ENCODE measurements around the gene CCDC57. TPM values are rescaled to one million over a fixed set of nuclear protein-coding genes. Genes with fewer than 3 reads are reported as not detected.
"Not testable (repeated sequence)": the region's sequence is repeated elsewhere in the genome, so short reads cannot be mapped to it uniquely, and the experiment has no call there.

Gene CCDC57
- total RNA-seq, 2 donors from 2014 or later, result 29.6 to 53.4 TPM

DNA sequence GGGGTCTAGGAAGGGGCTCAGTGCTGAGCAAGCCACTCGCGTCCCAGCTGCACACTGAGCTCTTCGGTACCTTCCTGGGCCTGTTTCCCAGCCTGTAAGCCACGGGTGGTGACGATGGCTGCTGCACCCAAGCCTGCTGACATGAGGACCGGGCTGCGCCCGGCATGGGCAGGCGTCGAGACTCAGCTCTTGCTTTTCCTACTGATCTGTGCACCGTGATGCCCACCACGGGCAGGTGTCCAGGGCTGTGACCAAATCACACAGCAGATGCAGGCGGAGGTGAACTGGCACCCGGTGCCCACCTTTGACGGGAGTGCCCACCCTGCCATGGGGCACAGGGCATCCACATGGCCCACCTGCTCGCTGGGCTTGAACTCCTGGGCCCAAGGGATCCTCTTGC lies 17.9 kb downstream of the CCDC57 start:
- intact Hi-C loops (cut with DNase I, micrococcal nuclease), result no loop called here
- no peak for ATAC-seq
- DNase-seq, result no peak

DNA sequence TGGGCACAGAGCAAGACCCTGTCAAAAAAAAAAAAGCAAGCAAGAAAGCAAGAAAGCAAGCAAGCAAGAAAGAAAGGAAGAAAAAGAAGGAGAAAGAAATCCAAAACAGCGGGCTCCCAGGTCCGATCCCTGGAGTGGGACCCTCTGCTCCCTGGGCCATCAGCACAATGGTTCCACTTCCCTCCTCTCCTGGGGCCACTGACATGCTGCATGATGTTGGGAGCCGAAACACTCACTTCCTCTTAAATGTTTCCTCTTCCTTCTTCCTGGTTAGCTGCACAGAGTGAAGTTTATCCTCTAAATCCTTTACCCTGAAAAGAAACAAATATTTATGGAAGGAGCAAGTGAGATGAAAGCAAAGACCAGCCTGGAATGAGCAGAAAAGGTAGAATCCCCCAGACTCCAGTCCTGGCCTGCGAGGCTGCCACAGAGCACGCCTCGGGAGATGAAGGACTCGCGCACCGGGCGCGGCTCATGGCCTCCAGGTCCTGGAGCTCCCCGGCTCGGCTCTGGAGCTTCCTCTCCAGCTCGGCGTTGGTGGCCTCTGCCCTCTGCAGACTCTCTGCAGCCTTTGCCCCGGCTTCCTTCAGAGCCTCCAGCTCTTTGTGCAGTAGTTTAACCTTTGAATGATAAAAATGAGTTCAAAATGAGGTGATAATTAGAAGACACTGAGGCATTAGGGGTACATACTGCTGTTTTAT lies 19.0 kb downstream of the CCDC57 start:
- intact Hi-C loops (cut with DNase I, micrococcal nuclease), result no loop called here
- ATAC-seq, result peak; percentile 87
- DNase-seq, result peak; percentile 74 to 80

DNA sequence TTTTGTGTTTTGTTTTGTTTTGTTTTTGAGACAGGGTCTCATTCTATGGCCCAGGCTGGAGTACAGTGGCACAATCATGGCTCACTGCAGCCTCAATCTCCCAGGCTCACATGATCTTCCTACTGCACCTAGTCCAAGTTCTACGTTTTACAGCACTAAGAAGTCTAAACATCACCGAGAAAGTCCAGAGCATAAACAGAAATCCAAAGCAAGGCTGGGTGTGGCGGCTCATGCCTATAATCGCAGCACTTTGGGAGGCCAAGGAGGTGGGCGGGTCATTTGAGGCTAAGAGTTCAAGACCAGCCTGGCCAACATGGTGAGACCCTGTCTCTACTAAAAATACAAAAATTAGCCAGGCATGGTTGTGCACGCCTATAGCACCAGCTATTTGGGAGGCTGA lies 19.6 kb downstream of the CCDC57 start:
- DNase-seq, result peak in 1 of 2 donors; percentile 54
- peak; percentile 72 for ATAC-seq
- intact Hi-C loops (cut with DNase I, micrococcal nuclease), result not testable (repeated sequence)

DNA sequence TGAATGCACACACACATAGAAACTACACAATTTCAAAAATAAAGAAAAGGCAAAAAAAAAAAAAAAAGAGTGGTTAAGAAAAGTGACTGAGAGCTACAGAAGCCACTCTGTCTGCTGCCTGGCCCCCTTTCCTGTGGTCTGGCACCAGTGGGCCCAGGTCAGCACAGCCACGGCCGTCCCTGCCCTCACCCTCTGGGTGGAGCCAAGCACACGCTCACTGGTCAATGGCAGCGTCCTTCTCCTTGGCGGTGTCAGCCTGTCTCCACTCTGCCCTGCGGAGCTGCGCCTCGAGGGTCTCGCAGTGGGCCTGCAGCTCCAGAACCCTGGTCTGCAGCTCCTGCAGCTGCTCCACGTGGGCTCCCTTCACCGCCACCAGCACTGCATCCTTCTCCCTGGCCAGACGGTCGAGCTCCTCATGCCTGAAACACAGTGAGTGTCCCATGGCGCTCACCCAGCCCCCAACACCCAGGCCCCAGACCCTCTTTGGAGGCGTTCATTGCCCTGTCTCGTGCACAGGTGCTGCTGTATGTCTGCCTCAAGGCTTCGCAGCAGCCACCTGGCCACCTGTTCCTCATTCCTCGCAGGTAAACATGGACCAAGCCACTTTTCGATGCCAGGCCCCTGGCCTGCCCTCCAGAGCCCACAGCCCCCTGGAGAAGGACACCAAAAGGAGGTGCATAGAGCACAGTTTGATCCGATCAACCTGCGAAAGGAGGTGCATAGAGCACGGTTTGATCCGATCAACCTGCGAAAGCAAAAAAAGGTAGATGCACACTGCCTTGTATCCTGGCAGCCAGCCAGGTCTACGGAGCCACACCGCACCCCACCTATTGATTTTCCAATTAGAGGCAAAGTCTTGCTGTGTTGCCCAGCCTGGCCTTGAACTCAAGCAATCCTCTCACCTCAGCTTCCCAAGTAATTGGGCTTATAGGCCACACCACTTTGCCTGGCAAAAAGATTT lies 24.4 kb downstream of the CCDC57 start:
- intact Hi-C loops (cut with DNase I, micrococcal nuclease), result no loop called here
- ATAC-seq, result no peak
- DNase-seq, result no peak

DNA sequence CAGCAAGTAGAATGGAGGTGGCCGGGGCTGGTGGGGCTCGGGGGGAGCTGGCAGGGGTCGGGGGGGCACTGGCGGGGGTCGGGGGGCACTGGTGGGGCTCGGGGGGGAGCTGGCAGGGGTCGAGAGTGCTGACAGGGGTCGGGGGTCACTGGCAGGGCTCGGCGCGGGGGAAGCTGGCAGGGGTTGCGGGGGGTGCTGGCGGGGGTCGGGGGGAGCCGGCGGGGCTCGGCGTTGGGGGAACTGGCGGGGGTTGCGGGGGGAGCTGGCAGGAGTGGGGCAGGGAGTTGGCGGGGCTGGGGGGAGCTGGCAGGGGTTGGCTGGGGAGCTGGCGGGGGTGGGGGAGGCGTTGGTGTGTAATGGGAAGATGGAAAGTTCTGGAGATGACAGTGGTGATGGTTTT lies 25.1 kb downstream of the CCDC57 start:
- intact Hi-C loops (cut with DNase I, micrococcal nuclease), result no loop called here
- ATAC-seq, result no peak

DNA sequence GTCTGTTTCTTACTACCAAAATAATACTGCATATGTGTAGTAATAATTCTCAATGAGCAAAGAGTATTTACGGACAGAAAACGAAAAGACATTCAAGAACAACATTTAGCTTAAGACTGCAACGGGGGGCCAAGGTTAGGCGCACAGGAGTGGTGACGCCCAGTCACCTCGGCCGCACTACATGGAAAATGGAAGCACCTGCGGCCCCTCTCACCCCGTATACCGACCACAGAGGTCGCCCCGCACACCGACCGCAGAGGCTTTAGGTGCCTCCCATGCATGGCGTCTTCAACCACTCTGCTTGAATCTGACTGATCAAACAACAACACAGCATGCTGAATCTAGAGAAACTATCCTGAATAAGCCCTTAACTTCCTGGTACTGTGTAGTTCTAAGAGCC lies 26.4 kb downstream of the CCDC57 start:
- ATAC-seq (no peak), DNase-seq (no peak)
- intact Hi-C loops (cut with DNase I, micrococcal nuclease), result no loop called here

More for the DNA sequence above, 25.1 kb downstream of the CCDC57 start:
- DNase-seq, result no peak

DNA sequence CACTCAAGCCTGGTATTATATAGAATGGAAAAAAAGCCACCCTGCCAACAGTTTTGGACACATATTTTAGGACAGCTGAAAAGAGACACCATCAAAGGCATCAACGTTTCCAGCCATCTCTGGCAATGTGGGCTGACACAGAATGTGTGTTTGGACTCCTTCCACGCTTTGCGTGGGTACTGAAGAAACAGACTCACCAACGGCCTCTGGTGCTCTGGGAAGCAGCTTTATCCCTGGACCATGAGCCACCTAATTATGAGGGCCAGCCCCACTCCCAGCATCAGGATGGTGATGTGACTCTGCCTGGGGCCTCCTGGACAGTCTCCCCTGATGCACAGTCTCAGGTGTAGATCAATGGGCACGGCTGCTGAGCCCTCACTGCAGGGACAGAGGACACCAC lies 27.9 kb downstream of the CCDC57 start:
- DNase-seq (no peak), ATAC-seq (no peak)
- intact Hi-C loops (cut with DNase I, micrococcal nuclease), result no loop called here

DNA sequence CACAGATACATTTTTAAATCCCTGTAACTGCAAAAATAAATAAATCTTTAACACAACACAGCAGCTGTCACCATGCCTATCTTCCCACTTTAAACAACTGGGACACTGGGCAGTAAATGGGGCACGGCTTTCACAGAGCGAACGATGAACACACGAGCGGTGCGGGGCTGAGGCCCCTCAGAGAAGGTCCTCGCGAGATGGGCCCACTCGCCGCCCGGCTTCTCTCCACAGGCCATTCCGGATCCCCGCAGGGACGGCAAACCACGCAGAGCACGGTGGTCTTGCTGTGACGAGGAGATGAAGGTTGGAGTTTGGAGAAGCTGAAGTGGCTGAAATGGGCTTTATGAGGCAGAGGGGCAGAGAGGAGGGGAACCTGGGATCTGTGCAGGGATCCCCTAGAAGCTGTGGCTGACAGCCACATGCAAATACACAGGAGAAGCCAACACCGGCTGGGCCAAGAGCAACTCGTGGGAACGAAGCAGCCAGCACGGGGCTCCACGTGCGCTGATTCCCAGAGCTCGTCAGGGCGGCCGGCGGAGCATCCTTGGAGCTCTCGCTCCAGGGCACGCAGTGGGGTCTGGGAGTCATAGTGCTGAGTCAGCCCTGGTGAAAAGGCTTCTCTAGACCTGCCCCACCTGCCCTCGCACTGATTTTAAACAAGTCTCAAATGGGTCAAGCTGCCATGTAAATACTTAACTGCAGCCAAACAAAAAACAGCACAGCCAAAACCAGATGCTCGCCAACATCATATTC lies 31.7 kb downstream of the CCDC57 start:
- intact Hi-C loops (cut with DNase I, micrococcal nuclease), result no loop called here
- ATAC-seq, result no peak
- DNase-seq, result no peak

DNA sequence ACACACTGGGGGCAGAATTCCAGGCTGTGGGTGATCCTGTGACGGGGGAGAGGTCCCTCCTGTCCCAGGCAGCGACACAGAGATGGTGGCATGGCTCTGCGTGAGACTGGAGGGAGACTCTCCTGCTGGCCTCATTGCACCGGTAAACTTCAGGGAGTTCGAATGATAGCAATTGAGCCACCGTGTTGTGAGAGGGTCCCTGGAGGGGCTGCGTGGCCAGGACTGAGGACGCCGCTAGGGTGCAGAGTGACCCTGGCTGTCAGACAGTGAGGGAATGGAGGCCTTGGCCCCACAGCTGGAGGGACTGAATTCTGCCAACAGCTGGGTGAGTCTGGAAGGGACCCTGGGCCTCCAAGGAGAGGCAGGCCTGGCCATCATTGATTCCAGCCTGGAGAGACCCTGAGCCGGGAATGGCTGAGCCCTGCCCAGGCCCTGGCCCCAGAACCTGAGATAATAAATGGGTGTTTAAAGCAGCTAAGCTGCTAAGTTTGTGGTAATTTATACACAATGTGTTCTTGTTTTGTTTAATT lies 32.6 kb downstream of the CCDC57 start:
- ATAC-seq (no peak), DNase-seq (no peak)
- intact Hi-C loops (cut with DNase I, micrococcal nuclease), result no loop called here

DNA sequence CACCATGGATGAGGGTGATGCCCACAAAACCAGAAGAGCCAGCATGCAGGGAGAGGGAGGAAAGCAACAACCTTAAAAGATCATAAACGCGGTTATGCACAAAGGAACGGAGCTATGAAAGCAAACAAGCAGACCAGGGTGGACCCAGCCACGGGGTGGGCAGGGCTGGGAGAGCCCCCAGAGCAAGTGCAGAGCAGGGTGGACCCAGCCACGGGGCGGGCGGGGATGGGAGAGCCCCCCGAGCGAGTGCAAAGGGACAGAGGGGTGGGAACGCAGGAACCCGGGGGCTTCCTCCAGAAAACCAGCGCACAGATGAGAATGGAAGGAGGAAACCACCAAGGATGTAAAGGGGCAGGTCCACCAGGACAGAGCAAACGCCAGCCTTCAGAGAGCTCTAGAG lies 33.2 kb downstream of the CCDC57 start:
- no peak for ATAC-seq
- intact Hi-C loops (cut with DNase I, micrococcal nuclease), result no loop called here
- DNase-seq, result no peak

DNA sequence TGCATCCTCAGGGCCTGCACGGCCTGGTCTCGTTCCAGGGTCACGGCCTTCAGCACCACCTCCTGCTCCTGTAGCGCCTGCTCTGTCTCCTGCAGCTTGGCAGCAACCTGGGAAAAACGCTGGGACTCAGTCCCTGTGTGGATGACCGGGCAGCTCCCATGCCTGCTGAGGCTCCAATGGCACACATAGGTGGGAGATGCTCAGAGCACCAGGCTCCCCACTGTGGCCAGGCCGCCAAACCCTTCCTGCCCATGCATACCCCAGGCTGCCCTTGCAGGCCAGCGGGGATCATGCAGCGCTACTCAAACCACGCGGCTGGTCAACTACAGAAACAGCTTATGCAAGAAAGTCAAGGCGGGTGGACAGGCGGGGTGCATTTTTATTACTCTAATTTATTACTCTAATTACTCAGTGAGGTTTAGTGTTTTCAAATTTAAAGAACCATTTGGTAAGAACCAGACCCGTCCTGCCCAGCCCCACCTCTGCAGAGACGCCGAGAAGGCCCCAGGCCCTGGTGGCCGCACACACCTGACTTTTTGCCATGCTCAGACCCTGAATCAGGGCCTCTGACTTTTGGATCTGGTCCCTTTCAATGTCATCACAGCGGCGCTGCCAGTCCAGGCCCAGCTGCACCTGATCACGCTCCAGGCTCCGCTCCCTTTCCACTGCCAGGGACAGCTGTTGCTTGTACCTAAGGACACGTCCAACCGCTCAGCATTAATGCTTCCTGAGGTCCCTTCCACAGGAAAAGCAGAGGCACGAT lies 34.0 kb downstream of the CCDC57 start:
- DNase-seq, result no peak
- ATAC-seq, result no peak
- intact Hi-C loops (cut with DNase I, micrococcal nuclease), result no loop called here

DNA sequence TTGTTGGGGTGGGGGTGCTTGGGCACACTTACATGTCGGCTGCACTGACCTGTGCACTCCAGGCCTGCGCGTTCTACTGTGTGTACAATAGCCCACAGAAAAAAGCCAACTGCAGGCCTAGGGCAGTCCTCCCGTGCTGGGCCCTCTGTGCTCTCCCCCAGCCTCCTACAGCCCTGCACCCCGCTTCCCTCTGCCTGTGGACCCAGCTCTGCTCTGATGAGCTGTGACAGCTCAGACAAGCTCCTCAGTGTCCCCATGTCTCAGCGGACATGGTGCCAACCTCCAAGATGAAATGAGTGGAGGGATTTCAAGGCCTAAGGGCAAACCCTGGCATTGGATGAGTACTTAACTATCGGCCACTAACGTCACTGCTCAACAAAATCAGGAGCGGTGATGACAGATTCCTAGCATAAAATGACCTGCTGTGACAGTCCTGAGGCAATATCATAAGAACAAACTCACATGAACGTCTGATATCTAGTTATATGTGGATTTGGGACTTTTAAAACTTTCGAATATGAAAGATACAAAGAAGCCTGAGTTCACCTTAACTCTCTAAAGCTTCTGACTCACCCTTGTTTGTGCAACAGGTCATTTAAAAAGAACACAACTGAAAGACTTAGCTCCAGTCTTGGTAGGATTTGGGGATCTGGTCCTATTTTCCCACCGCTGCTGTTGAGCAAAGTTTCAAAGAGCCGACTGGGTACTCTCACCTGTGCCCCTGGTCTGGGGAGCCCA lies 34.7 kb downstream of the CCDC57 start:
- ATAC-seq (no peak), DNase-seq (no peak)
- intact Hi-C loops (cut with DNase I, micrococcal nuclease), result no loop called here

DNA sequence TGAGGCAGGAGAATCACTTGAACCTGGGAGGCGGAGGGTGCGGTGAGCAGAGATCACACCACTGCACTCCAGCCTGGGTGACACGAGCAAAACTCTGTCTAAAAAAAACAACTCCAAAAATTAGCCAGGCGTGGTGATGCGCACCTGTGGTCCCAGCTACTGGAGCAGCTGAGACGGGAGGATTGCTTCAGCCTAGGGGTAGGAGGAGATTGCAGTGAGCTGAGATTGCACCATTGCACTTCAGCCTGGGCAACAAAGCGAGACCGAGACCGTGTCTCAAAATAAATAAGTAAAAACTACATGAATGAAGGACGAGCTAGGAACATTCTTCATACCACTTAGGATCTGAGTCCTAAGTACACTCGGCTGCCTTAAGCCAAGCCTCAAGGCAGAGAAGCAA lies 35.4 kb downstream of the CCDC57 start:
- intact Hi-C loops (cut with DNase I, micrococcal nuclease), result no loop called here
- DNase-seq (no peak), ATAC-seq (no peak)

DNA sequence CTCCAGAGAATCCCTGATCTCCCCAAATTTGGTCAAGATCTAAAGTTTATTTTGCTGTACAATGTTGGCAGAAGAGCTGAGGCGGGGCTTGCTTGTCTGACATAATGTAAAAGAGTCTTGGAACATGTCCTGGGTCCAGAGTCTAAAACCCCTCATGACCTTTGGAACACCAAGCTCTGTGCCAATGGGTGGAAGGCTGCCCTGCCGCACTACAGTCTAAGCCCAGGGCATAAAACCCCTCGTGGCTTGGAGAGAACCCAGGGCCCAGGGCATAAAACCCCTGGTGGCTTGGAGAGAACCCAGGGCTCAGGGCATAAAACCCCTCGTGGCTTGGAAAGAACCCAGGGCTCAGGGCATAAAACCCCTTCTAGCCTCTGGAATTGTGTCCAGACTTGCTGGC lies 36.7 kb downstream of the CCDC57 start:
- ATAC-seq (peak; percentile 58), DNase-seq (no peak)
- intact Hi-C loops (cut with DNase I, micrococcal nuclease), result no loop called here

DNA sequence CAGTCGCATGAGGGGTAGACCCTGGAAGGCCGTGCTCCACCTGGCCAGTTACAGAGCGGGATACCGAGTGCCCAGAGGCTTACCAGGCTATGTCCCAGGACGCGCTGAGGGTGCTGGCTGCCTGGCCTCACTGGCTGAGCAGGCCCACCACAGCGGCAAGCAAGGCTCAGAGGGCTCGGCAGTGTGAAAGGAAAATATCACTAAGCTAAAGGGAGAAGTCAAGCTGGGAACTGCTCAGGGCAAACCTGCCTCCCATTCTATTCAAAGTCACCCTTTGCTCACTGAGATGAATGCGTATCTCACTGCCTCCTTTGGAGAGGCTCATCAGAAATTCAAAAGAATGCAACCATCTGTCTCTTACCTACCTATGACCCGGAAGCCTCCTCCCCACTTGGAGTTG lies 37.4 kb downstream of the CCDC57 start:
- DNase-seq (no peak), ATAC-seq (no peak)
- intact Hi-C loops (cut with DNase I, micrococcal nuclease), result no loop called here

DNA sequence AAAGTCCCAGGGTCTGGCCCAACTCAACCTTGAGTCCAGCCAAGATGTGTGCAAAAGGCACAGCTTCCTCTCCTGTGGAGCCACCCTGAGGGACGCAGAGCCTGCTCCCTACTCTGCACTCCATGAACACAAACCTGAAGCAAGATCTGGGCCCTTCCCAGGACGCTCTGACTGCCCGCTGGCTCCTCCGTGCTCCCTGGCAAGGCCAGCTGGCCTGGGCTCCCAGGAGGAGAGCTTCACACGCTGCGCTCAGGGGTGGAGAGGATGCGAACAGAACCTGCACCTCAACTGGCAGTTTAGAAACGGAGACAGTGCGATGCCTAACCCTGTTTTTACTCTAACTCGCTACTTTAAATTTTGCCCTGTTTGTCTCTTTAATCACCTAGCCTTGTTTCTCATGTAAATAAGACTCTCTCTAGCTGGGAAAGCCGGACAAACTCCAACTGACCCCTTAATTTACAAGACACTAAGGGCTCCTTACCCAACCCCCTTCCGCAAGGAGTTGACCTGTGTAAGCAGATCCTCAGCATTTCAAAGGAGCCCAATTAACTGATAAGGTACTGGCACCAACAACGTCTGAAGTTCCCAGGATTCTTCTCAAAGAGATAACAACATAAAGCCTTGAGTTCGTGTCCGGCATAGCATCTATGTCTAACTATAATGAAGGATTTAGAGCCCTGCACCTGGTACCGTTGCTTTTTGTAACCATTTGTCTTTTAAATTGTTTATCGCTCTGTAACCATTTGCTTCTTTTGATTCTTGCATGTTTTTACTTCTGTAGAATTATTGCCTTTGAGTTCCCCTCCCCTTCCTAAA lies 38.4 kb downstream of the CCDC57 start:
- intact Hi-C loops (cut with DNase I, micrococcal nuclease); ATAC-seq; DNase-seq: not testable (repeated sequence)

Measured in left colon (tissue), 2 donors.